OCI-LY7 (cell line): ENCODE measurements around the gene ORMDL2. TPM values are rescaled to one million over a fixed set of nuclear protein-coding genes. Genes with fewer than 3 reads are reported as not detected.

Source experiments
- BruUV-seq: library from RNA; stranded (reverse); fragments of 400-500 nt; replicated peaks from 2 replicates; lab custom pipeline; 2021; lab: Mats Ljungman, UMichigan
- CTCF ChIA-PET: fragments of 300-600 bp; sonication (Branson Sonifier 250); formaldehyde crosslinking; loops from one replicate; lab custom pipeline; 2022; ENCODE audit warnings: antibody characterized with exemption; ENCODE audit not compliant: unreplicated experiment; lab: Charles Lee
- POLR2A ChIA-PET: fragments of 300-600 bp; sonication (Branson Sonifier 250); formaldehyde crosslinking; loops from one replicate; lab custom pipeline; 2022; ENCODE audit warnings: antibody characterized with exemption; lab: Charles Lee
- DNase-seq: peaks from one replicate; pipeline ENCODE4 v3.0.0-alpha.2; 2015; ENCODE audit warnings: low spot score
- H2AFZ ChIP-seq: fragments of 200-600 bp; sonication (generic), shearing (Covaris generic); 2 replicates; pipeline ENCODE4 v1.6.1; 2014; ENCODE audit warnings: mild to moderate bottlenecking, antibody characterized with exemption, low read length, moderate library complexity
- H3K27ac ChIP-seq: fragments of 200-600 bp; sonication (generic); 2 replicates; pipeline ENCODE4 v1.5.1; 2014; ENCODE audit warnings: mixed run types, low read depth, mild to moderate bottlenecking, moderate library complexity, low read length, inconsistent platforms; ENCODE audit not compliant: poor library complexity, severe bottlenecking
- H3K36me3 ChIP-seq: fragments of 200-600 bp; sonication (generic); 2 replicates; pipeline ENCODE4 v1.6.1; 2014; ENCODE audit warnings: mild to moderate bottlenecking, antibody characterized with exemption, low read length, moderate library complexity, mixed read lengths; ENCODE audit not compliant: insufficient read depth
- H3K4me1 ChIP-seq: fragments of 200-600 bp; sonication (generic); 2 replicates; pipeline ENCODE4 v1.5.1; 2014; ENCODE audit warnings: mild to moderate bottlenecking, low read length; ENCODE audit not compliant: insufficient read depth, poor library complexity, severe bottlenecking
- H3K4me2 ChIP-seq: fragments of 200-600 bp; sonication (generic); 2 replicates; pipeline ENCODE4 v1.6.1; 2014; ENCODE audit warnings: mild to moderate bottlenecking, low read length
- H3K4me3 ChIP-seq: fragments of 200-600 bp; sonication (generic); 2 replicates; pipeline ENCODE4 v1.5.1; 2014; ENCODE audit warnings: mild to moderate bottlenecking, low read depth, low read length; ENCODE audit not compliant: poor library complexity, severe bottlenecking
- H3K79me2 ChIP-seq: fragments of 200-600 bp; sonication (generic); 2 replicates; pipeline ENCODE4 v1.6.1; 2016; ENCODE audit warnings: low read depth, mild to moderate bottlenecking, low read length, moderate library complexity, mixed read lengths; ENCODE audit not compliant: insufficient read depth
- H3K9me2 ChIP-seq: fragments of 200-600 bp; sonication (generic); 2 replicates; pipeline ENCODE4 v1.6.1; 2016; ENCODE audit warnings: mild to moderate bottlenecking, low read length, mixed read lengths; ENCODE audit not compliant: insufficient read depth
- H3K9me3 ChIP-seq: fragments of 200-600 bp; sonication (generic); 2 replicates; pipeline ENCODE4 v1.6.1; 2014; ENCODE audit warnings: mild to moderate bottlenecking, mixed run types, low read length, mixed read lengths
- H4K20me1 ChIP-seq: fragments of 200-600 bp; sonication (generic); 2 replicates; pipeline ENCODE4 v1.6.1; 2014; ENCODE audit warnings: mild to moderate bottlenecking, antibody characterized with exemption, low read length, moderate library complexity, mixed read lengths; ENCODE audit not compliant: insufficient read depth
- CTCF ChIP-seq: fragments of 200-600 bp; sonication (generic); conservative IDR thresholded peaks from 2 replicates; pipeline ENCODE4 v1.5.1; 2014; ENCODE audit warnings: mild to moderate bottlenecking, antibody characterized with exemption, low read length, moderate library complexity, mixed read lengths
- EZH2phosphoT487 ChIP-seq: fragments of 200-600 bp; sonication (generic); IDR thresholded peaks from 2 replicates; pipeline ENCODE4 v1.6.1; 2018; ENCODE audit warnings: low read depth, borderline replicate concordance, mild to moderate bottlenecking, mixed run types, antibody characterized with exemption, low read length, moderate library complexity, mixed read lengths
- intact Hi-C: fragments of 100-400 bp; cut with micrococcal nuclease; formaldehyde crosslinking; loops from one replicate; pipeline ENCODE4 v1.10.0; 2022; ENCODE audit not compliant: unreplicated experiment
- total RNA-seq, 2 experiments: library from RNA; depleted of rRNA in 1 of 2; stranded (reverse); fragments of >200 nt in 1 of 2; shearing (Covaris generic) in 1 of 2; gene quantifications; 2 replicates each; pipeline ENCODE4 v1.2.3, GENCODE V29; 2014 to 2022

The ORMDL2 gene
- total RNA-seq, 2 experiments from 2014 or later, result 20.0 to 27.1 TPM

GRCh38 chr12:55830601-55831446 is 13.0 kb downstream of the ORMDL2 start:
- ChIA-PET POLR2A (interaction anchor here (0.6 to 3.6 kb wide), 12 partner anchors 11 to 223 kb away, joined by 3 to 49 read pairs (median 4); partner anchors contain the start of genes ORMDL2, PYM1 and SARNP), CTCF (interaction anchor here (1.4 to 1.8 kb wide), 2 partner anchors 13 to 109 kb away, joined by 5 to 7 read pairs; partner anchors contain the start of genes ORMDL2 and SARNP)
- DNase-seq, result peak; percentile 75
- Histone ChIP-seq H3K36me3 (peaks cover 14% of the 10 kb centered on the region; the same call in 1 of the 2 replicates), H3K9me3 (no peaks in the 10 kb centered on the region), H4K20me1 (no peaks in the 10 kb centered on the region), H3K9me2 (no peaks in the 10 kb centered on the region), H3K4me3 (peak overlapping the region; percentile 96), H3K27ac (peak overlapping the region; percentile 67), H3K4me2 (peak overlapping the region; percentile 96), H2AFZ (peak overlapping the region; percentile 89), H3K4me1 (peaks cover 28% of the 10 kb centered on the region), H3K79me2 (peaks cover 44% of the 10 kb centered on the region)
- TF ChIP-seq CTCF (no peak), EZH2phosphoT487 (no peak)
- BruUV-seq, result no TSS peak
- intact Hi-C loops, result no loop called here

DNA sequence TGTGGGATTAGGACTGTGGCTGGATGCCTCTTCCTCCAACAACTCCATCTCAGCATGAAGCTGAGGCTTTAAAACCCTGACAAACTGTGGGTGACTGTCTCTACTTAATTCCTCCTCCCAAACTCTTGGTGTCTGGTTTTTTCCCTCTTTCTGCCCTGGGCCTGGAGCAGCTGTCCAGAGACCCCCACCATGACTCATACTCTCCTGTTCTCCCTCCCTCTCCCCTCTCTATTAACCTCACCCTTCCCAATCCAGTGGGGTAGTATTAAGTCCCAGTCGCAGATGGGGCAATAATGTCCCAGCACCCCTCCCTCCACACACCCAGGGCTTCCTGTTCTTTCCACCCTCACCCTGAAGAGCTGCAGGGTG is 13.6 kb downstream of the ORMDL2 start:
- no TSS peak for BruUV-seq
- TF ChIP-seq CTCF (no peak), EZH2phosphoT487 (no peak)
- CTCF ChIA-PET, result no interaction called here
- H3K36me3 ChIP-seq, result peaks cover 12% of the 10 kb centered on the region; the same call in 1 of the 2 replicates
- no peak overlapping the region for H2AFZ ChIP-seq
- peak overlapping the region; percentile 96 for H3K4me3 ChIP-seq
- POLR2A ChIA-PET, result interaction anchor here (0.6 to 3.6 kb wide), 5 partner anchors 14 to 240 kb away, joined by 3 to 49 read pairs (median 5); partner anchors contain the start of genes ORMDL2, PYM1 and SARNP
- intact Hi-C loops, result no loop called here
- H3K4me2 ChIP-seq, result peak overlapping the region; percentile 96
- no peaks in the 10 kb centered on the region for H4K20me1 ChIP-seq
- H3K9me3 ChIP-seq, result no peaks in the 10 kb centered on the region
- no peak for DNase-seq
- H3K79me2 ChIP-seq, result peaks cover 38% of the 10 kb centered on the region
- no peak overlapping the region for H3K27ac ChIP-seq
- no peaks in the 10 kb centered on the region for H3K9me2 ChIP-seq
- peaks cover 24% of the 10 kb centered on the region for H3K4me1 ChIP-seq

DNA sequence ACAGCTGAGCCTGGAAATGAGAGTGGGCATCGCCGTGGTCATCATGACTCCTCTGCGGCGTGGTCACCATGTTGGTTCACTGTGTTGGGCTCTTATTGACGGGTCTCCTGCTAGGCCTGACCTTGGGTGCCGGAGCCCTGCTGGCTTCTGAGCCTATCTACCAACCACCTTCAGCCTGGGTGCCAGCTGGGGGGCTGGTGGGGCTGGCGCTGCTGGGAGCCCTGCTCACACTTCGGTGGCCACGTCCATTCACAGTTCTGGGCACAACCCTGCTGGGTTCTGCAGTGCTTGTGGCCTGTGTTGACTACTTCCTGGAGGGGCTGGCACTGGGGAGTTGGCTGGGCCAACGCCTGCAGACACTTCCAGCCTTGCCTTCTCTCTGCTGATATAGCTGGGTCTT is 15.2 kb downstream of the ORMDL2 start:
- no TSS peak for BruUV-seq
- CTCF ChIA-PET, result no interaction called here
- H3K79me2 ChIP-seq, result peaks cover 22% of the 10 kb centered on the region

More for the DNA sequence above, 15.2 kb downstream of the ORMDL2 start:
- Histone ChIP-seq H3K4me1 (peaks cover 16% of the 10 kb centered on the region), H3K9me3 (no peaks in the 10 kb centered on the region), H3K4me3 (no peak overlapping the region), H4K20me1 (no peaks in the 10 kb centered on the region), H3K27ac (no peak overlapping the region), H3K9me2 (no peaks in the 10 kb centered on the region), H3K4me2 (no peak overlapping the region), H2AFZ (no peak overlapping the region), H3K36me3 (peaks cover 2% of the 10 kb centered on the region; the same call in 1 of the 2 replicates)
- no peak for DNase-seq
- intact Hi-C loops, result no loop called here
- TF ChIP-seq CTCF (no peak), EZH2phosphoT487 (no peak)
- POLR2A ChIA-PET, result no interaction called here
